G401 (cell line): ENCODE data around the gene KCNA3. TPM values are rescaled to one million over a fixed set of nuclear protein-coding genes. Genes with fewer than 3 reads are reported as not detected.

ENCODE experiments used
- DNase-seq: peaks from one replicate; pipeline ENCODE4 v3.0.0-alpha.2; 2015; ENCODE audit warnings: low spot score
- in situ Hi-C: cut with HindIII; loops from 2 replicates; pipeline ENCODE4 v1.10.0; 2016; ENCODE audit warnings: low sequenced_read_pairs, mixed read lengths
- total RNA-seq: library from RNA; depleted of rRNA; stranded (reverse); fragments of >200 nt; shearing (Covaris generic); gene quantifications from 2 replicates; pipeline ENCODE4 v1.2.3, GENCODE V29; 2014; rRNA removed

KCNA3 gene
- total RNA-seq: not detected in 2 replicates

GRCh38 chr1:110674337-110675059 is at the start of gene KCNA3:
TSS of gene KCNA3 (minus strand) at chr1:110674940. CDS start at chr1:110674809, 131 bp downstream.
- in situ Hi-C loops: no loop called here
- DNase-seq: peak; percentile 80

- DNase-seq: no peak
- in situ Hi-C loops: no loop called here
Measured at GRCh38 chr1:110722807-110723206, 48.1 kb upstream of the KCNA3 start.

- in situ Hi-C loops: no loop called here
- DNase-seq: no peak
Measured at GRCh38 chr1:110719908-110720307, 45.2 kb upstream of the KCNA3 start.

GRCh38 chr1:110718452-110718851 is 43.7 kb upstream of the KCNA3 start:
- DNase-seq: no peak
- in situ Hi-C loops: no loop called here

DNA sequence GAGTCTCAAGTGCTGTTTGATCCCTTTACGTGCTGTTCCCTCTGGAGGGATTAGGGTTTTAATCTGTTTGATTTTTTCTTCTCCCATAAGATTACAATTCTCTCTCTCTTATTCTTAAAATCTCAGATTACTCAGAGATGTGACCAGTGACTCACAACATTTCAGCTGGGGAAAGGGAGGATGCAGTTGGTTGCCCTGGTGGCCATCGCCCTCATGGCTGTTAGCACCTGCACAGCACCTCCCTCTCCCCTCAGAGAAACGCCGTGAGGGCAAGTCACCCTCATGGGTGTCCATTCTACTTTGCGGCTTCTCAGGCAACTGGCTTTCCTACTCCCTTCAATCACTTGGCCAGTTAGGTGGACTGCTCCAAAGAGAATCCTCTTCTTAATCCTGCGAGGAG is 42.4 kb upstream of the KCNA3 start:
- in situ Hi-C loops: no loop called here
- DNase-seq: no peak

DNA sequence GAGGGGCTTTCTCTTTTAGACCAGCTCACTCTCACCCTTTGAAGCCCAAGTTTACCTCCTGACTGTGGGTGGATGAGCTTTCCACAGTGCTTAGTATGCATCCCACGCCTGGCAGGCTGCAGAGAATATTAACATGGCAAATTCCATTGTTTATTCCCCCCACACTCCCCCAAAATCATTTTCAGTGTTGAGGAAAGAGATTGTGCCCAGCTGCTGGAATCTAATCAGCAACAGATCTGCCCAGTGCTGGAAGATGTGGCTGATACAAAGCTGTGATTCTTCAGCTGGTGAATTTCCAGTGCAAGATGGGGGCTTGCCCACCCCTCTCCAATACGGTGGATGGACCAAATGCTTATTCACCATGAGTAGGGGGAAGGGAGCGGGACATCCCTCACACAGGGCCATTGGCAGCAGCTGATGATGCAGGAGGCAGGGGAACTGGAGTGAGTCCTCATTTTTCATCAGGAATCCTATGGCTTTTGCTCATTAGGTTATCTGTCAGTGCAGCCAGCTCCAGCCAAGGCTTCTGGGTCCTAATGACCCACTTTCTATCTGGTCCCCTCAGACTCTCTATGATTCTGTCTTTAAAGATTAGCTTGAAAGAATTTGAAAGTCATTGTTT is 39.7 kb upstream of the KCNA3 start:
- in situ Hi-C loops: no loop called here
- no peak for DNase-seq

- in situ Hi-C loops: no loop called here
- no peak for DNase-seq
Measured at GRCh38 chr1:110713221-110713620, 38.5 kb upstream of the KCNA3 start.

DNA sequence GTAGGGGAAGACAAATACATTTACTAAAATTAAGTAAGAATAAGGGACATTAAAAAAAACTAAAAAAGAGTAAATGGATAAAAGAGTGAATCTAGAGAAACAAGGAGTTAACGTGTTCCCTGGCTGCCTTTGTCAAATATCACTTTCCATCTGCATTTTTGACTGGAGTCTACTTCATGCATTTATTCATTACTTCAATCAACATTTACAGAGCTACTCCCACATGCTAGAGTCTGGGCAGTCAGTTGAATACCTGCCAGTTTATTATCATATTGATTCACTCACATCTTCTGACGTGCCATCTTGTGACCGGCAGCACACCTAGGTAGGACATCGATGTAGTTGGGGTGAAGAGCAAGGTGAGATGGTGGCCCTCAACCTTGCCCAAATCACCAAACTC is 35.6 kb upstream of the KCNA3 start:
- DNase-seq: no peak
- in situ Hi-C loops: no loop called here

DNA sequence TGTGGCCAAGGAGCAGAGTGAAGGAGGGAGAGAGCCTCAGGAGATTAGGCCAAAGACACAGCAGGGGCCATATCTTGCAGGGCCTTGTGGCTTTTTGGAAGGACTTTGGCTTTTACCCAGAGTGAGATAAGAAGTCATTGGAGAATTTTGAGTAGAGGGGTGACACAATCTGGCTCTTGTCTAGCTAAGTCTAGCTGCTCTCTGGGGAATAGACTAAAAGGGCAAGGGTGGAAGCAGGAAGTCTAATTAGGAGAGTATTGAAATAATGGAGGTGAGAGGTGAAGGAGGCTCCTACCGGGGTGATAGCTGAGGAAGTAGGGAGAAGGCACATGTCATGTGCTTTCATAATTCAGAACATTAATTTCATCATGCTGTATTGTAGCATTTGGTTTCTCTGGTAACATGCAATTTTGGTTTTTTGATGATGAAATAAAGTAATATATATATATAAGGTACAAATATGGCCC is 34.3 kb upstream of the KCNA3 start:
- no peak for DNase-seq
- in situ Hi-C loops: no loop called here

GRCh38 chr1:110707232-110707631 is 32.5 kb upstream of the KCNA3 start:
- in situ Hi-C loops: no loop called here
- DNase-seq: no peak

DNA sequence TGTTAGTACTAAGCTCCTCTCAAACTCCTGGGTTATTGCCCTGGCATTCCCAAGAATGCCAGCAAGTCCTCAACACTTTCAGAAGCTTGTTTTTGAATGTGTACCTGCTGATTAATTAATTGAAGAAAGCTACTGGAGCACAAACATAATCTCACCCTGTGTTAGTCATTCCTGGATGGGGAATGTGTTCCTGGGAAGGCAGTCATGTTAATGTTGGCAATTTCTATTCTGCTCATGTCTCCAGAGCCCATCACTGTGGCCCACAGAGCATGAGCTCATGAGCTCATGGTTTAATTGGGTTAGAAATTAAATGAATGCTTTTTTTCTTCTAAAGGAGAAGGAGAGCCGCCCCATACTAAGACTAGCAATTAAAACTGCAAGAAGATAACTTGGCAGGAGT is 31.9 kb upstream of the KCNA3 start:
- in situ Hi-C loops: no loop called here

GRCh38 chr1:110702260-110702659 is 27.5 kb upstream of the KCNA3 start:
- no peak for DNase-seq
- in situ Hi-C loops: no loop called here

More for the DNA sequence above, 31.9 kb upstream of the KCNA3 start:
- no peak for DNase-seq

DNA sequence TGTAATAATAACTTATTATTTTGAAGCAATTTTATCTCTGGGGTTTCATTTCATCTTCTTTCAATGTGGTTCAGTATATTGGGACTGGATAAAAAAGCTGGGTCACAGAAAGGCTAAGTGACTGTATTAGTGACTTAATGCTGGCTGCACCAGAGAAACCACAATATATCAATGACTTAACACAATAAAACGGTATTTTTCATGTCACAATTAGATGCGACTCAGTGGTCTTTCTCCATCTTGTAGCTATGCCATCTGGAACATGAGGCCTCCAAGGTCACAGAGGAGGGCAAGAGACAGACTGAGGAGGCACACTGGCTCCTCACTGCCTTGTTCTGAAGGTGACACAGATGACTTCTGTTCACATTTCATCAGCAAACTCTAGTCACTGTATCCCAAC is 26.0 kb upstream of the KCNA3 start:
- DNase-seq: no peak
- in situ Hi-C loops: no loop called here

- DNase-seq: no peak
- in situ Hi-C loops: no loop called here
Measured at GRCh38 chr1:110697606-110698005, 22.9 kb upstream of the KCNA3 start.

GRCh38 chr1:110696818-110697217 is 22.1 kb upstream of the KCNA3 start:
- DNase-seq: no peak
- in situ Hi-C loops: no loop called here

DNA sequence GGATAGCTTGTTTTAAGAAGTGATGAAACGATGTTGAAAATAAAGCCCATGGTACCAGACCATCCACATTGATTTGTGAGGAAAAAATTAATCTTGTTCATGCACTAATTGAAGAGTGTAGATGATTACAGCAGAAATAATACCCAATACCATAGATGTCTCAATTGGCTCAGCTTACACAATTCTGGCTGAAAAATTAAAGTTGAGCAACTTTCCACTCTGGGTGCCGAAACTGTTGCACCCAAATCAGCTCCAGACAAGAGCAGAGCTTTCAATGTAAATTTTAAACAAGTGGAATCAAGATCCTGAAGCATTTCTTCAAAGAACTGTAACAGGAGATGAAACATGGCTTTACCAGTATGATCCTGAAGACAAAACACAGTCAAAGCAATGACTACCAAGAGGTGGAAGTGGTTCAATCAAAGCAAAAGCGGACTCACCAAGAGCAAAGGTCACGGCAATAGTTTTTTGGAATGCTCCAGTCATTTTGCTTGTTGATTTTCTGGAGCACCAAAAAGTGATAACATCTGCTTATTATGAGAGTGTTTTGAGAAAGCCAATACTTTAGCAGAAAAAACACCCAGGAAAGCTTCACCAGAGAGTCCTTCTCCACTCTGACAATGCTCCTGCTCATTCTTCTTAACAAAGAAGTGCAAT is 16.1 kb upstream of the KCNA3 start:
- no peak for DNase-seq
- in situ Hi-C loops: no loop called here

- no peak for DNase-seq
- in situ Hi-C loops: no loop called here
Measured at GRCh38 chr1:110689868-110690267, 15.1 kb upstream of the KCNA3 start.

- in situ Hi-C loops: no loop called here
Measured at GRCh38 chr1:110688514-110688913, 13.8 kb upstream of the KCNA3 start.

DNA sequence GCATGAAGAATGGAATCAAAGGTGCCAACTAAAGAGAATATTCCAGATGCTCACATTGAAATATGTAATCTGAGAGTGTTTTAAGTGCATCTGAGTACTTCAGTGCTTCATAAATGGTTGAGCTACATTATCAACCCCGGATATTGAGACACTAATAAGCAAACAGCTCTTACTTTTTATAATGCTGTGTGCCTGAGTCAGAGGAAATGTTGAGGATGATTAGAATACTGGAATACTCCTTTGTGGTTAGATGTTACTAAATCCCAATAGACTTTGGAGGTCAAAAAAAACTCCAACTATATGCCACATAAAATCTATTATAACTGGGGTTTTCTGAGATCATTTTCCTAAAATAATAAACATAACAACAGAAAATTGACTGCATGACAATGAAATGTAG is 12.5 kb upstream of the KCNA3 start:
- in situ Hi-C loops: no loop called here
- no peak for DNase-seq

More at GRCh38 chr1:110688514-110688913, 13.8 kb upstream of the KCNA3 start:
- no peak for DNase-seq

DNA sequence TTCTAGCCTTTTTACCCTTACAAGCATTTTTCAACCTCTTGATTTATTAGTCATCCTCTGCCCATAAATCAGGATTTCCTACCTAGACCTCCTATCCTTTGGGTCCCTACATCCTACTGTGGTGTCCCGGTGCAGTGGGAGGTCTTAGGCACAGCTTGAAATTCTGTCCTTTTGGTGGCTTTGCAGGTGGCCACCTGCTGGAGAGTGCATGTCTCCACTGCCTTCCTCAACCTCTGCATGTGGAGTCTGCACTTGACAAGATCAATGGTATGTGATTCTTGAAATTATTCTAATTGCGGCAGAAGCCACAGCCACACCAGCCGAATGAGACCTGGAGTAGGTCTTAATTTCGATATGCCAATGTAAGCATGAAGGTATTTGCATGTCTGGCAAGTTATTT is 11.4 kb upstream of the KCNA3 start:
- DNase-seq: no peak

More for the DNA sequence above, 11.4 kb upstream of the KCNA3 start:
- in situ Hi-C loops: no loop called here
